AG10803 (cell line): ENCODE results near the gene RHCG.

ENCODE experiments used
- DNase-seq: peaks from one replicate; pipeline ENCODE4 v3.0.0; 2010; ENCODE audit warnings: low read depth
- H3K4me3 ChIP-seq: 2 replicates; pipeline ENCODE4 v1.5.1; 2011; ENCODE audit warnings: mild to moderate bottlenecking, low read length, control low read depth
- CTCF ChIP-seq: conservative IDR thresholded peaks from 2 replicates; pipeline ENCODE4 v1.5.1; 2011; ENCODE audit warnings: mild to moderate bottlenecking, low read length, control low read depth, inconsistent platforms

Gene RHCG

DNA sequence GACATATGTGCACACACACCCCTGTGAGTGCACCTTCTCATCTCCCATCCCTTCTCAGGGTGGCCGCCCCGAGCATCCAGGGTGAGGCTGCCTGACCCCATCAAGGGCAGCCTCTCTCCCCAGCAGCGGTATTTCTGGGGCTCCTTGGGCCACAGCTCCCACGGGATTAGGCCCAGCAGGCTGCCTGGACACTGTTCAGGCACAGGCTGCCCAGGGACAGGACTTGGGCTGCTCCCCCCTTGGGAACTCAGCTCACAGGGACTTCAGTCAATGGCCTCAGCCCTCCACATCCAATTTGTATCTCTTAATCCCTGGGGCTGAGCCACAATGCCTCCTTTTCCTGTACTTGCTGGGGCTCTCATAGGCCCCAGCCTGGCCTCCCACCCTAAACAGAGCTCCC, 35.0 kb downstream of the RHCG start:
- no peak for DNase-seq
- no peak overlapping the region for H3K4me3 ChIP-seq
- TF ChIP-seq CTCF: no peak

- DNase-seq: no peak
- H3K4me3 ChIP-seq: no peak overlapping the region
- TF ChIP-seq CTCF: no peak
Measured at GRCh38 chr15:89460048-89460447, 36.3 kb downstream of the RHCG start.

GRCh38 chr15:89459271-89460038, 36.9 kb downstream of the RHCG start:
- no peak overlapping the region for H3K4me3 ChIP-seq
- DNase-seq: no peak
- TF ChIP-seq CTCF: no peak

DNA sequence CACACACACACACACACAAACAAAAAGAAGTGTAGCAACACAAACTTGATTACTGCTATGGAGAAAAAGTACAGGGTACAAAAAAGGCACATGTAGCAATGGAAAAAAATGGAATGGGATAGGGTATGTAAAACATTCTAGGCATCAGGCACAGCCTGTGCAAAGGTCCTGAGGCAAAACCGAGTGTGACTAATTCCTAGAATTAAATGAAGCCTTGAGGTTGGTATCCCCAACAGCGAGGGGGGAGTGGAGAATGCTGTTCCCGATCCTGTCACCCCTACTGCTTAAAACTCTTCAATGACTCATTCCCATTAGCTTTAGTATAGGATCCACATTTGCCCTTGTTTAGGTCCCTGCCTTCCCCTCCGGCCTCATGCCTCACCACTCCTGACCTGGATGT, 37.9 kb downstream of the RHCG start:
- no peak for TF ChIP-seq CTCF
- DNase-seq: no peak
- H3K4me3 ChIP-seq: no peak overlapping the region

DNA sequence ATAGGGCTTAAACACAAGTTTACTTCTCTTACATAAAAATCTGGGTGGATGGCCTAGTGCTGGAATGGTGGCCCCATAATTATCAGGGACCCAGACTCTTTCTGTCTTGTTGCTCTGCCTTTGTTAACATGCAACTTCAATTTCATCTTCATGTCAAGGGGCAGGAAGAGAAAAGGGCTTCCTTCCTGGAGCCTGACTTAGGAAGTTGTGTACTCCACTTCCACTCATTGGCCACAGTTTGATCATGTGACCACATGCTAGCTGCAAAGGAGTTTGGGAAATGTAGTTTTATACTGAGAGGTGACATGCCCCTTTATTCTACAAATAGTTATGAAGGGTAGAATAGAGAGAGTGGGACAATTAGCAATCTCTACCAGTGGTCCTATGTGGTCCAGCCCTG, 39.3 kb downstream of the RHCG start:
- no peak overlapping the region for H3K4me3 ChIP-seq
- no peak for TF ChIP-seq CTCF
- DNase-seq: peak; percentile 6

DNA sequence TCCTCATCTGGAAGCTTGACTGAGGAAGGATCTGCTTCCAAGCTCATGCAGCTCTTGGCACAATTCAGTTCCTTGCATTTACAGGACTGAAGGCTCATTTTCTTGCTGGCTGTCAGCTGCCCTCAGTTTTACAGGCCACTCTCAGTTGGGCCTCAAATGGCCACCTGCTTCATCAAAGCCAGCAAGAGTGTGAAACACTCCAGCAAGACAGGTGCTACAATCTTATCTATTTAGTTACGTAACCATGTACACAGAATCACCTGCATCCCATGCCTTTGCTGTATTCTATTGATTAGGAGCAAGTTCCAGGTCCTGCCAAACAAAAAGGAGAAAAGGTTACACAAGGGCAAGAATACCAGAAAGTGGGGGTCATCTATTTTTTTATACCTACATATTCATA, 40.8 kb downstream of the RHCG start:
- TF ChIP-seq CTCF: no peak
- DNase-seq: no peak
- H3K4me3 ChIP-seq: no peak overlapping the region

GRCh38 chr15:89452330-89452836, 44.0 kb downstream of the RHCG start:
- no peak overlapping the region for H3K4me3 ChIP-seq
- no peak for TF ChIP-seq CTCF
- no peak for DNase-seq
